Neuronal stem cell (in vitro differentiated cells): Measurements from ENCODE around the gene LGMN.

Experiments used
- DNase-seq: peaks from one replicate; pipeline ENCODE4 v3.0.0-alpha.2; 2013; ENCODE audit warnings: low spot score
- H2AFZ ChIP-seq: one replicate; pipeline ENCODE4 v1.6.1; 2013; ENCODE audit warnings: mild to moderate bottlenecking, low read length, inconsistent platforms
- H2AK5ac ChIP-seq: 2 replicates; pipeline ENCODE4 v1.6.1; 2013; ENCODE audit warnings: low read depth, mild to moderate bottlenecking, inconsistent platforms, low read length, moderate library complexity, mixed read lengths
- H2BK120ac ChIP-seq: 2 replicates; pipeline ENCODE4 v1.6.1; 2013; ENCODE audit warnings: low read depth, mild to moderate bottlenecking, inconsistent platforms, low read length, moderate library complexity, mixed read lengths
- H2BK12ac ChIP-seq: one replicate; pipeline ENCODE4 v1.6.1; 2013; ENCODE audit warnings: low read length, inconsistent platforms
- H2BK15ac ChIP-seq: 2 replicates; pipeline ENCODE4 v1.6.1; 2013; ENCODE audit warnings: mild to moderate bottlenecking, low read length, inconsistent platforms, mixed read lengths
- H2BK5ac ChIP-seq: one replicate; pipeline ENCODE4 v1.6.1; 2013; ENCODE audit warnings: inconsistent platforms, mild to moderate bottlenecking, low read length, moderate library complexity
- H3K14ac ChIP-seq: one replicate; pipeline ENCODE4 v1.6.1; 2013; ENCODE audit warnings: low read length, inconsistent platforms
- H3K18ac ChIP-seq: 2 replicates; pipeline ENCODE4 v1.6.1; 2013; ENCODE audit warnings: low read length, inconsistent platforms
- H3K23ac ChIP-seq: 2 replicates; pipeline ENCODE4 v1.6.1; 2013; ENCODE audit warnings: low read depth, mild to moderate bottlenecking, mixed read lengths, low read length, inconsistent platforms; ENCODE audit not compliant: poor library complexity
- H3K27ac ChIP-seq: replicated peaks from 3 replicates; pipeline ENCODE4 v1.5.1; 2013; ENCODE audit warnings: low read length, inconsistent platforms
- H3K27me3 ChIP-seq, 3 experiments: 2 replicates each; pipeline ENCODE4 v1.6.1; 2013; ENCODE audit warnings: low read length in 3 of 3, mild to moderate bottlenecking in 2 of 3, inconsistent platforms in 1 of 3, low read depth in 1 of 3, mixed read lengths in 1 of 3, moderate library complexity in 1 of 3; ENCODE audit not compliant: control insufficient read depth in 3 of 3, insufficient read depth in 3 of 3
- H3K36me3 ChIP-seq, 2 donors: replicated peaks in 1 of 2; 2 replicates each; pipeline ENCODE4 v1.6.1; 2013; ENCODE audit warnings: low read length in 2 of 2; ENCODE audit not compliant: control insufficient read depth in 2 of 2, insufficient read depth in 2 of 2
- H3K4ac ChIP-seq: 2 replicates; pipeline ENCODE4 v1.6.1; 2013; ENCODE audit warnings: inconsistent platforms, mild to moderate bottlenecking, low read length, moderate library complexity
- H3K4me1 ChIP-seq, 2 donors: 1 replicate in 1 of 2; 2 replicates in 1 of 2; pipeline ENCODE4 v1.6.1; 2013; ENCODE audit warnings: low read length in 2 of 2, low read depth in 1 of 2; ENCODE audit not compliant: control insufficient read depth in 2 of 2, insufficient read depth in 1 of 2
- H3K4me2 ChIP-seq: one replicate; pipeline ENCODE4 v1.6.1; 2013; ENCODE audit warnings: mild to moderate bottlenecking, low read length, inconsistent platforms; ENCODE audit not compliant: insufficient read depth, poor library complexity, severe bottlenecking
- H3K4me3 ChIP-seq, 2 donors: 2 replicates each; pipeline ENCODE4 v1.5.1; 2013; ENCODE audit warnings: low read length in 2 of 2, mild to moderate bottlenecking in 2 of 2, inconsistent platforms in 1 of 2, moderate library complexity in 1 of 2
- H3K79me1 ChIP-seq: one replicate; pipeline ENCODE4 v1.6.1; 2013; ENCODE audit warnings: low read depth, mild to moderate bottlenecking, inconsistent platforms, low read length, moderate library complexity
- H3K9ac ChIP-seq: one replicate; pipeline ENCODE4 v1.6.1; 2013; ENCODE audit warnings: mild to moderate bottlenecking, low read depth, low read length, inconsistent platforms; ENCODE audit not compliant: poor library complexity
- H3K9me3 ChIP-seq, 2 donors: replicated peaks in 1 of 2; 2 replicates each; pipeline versions ENCODE3 to v1.6.1; 2013; ENCODE audit warnings: low read length in 2 of 2, mild to moderate bottlenecking in 2 of 2, inconsistent platforms in 1 of 2, low read depth in 1 of 2, mixed read lengths in 1 of 2, moderate library complexity in 1 of 2; ENCODE audit not compliant: control insufficient read depth in 2 of 2, insufficient read depth in 1 of 2
- H4K8ac ChIP-seq: one replicate; pipeline ENCODE4 v1.6.1; 2013; ENCODE audit warnings: low read depth, mild to moderate bottlenecking, inconsistent platforms, low read length, moderate library complexity
- H4K91ac ChIP-seq: one replicate; pipeline ENCODE4 v1.6.1; 2013; ENCODE audit warnings: low read length, low read depth, mild to moderate bottlenecking, inconsistent platforms; ENCODE audit not compliant: poor library complexity
- WGBS, 2 donors: extraction: QIAGEN DNeasy Blood & Tissue Kit; methylation state at CpG; one replicate each; pipeline ENCODE4 v1.1.7; 2013; ENCODE audit warnings: missing lambda C conversion rate in 2 of 2, mixed read lengths in 1 of 2; ENCODE audit not compliant: insufficient read length in 2 of 2, insufficient replicate concordance in 1 of 2; ENCODE audit errors: extremely low coverage in 2 of 2; 5-methylcytosine and 5-hydroxymethylcytosine counted together

Gene LGMN

DNA sequence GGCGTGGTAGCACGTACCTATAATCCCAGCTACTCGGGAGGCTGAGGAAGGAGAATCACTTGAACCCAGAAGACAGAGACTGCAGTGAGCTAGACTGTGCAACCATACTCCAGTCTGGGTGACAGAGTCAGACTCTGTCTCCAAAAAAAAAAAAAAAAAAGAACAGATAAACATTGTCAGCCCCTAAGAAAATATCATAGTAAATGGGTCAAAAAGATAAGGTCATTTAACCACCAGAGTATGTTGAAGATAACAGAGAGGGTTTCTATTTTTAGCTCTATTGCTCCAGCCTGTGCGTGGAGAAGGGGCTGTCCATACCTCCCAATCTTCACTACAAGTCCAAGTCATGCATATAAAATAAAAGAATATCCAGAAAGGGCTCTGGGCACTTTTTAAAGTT lies 15.4 kb downstream of the LGMN start:
- Histone ChIP-seq H4K91ac (no peak overlapping the region), H2AFZ (no peak overlapping the region), H3K4me1 (peaks cover 0 to 2% of the 10 kb centered on the region in 2 donors), H3K14ac (no peak overlapping the region), H2BK12ac (no peak overlapping the region), H4K8ac (no peak overlapping the region), H2BK120ac (no peak overlapping the region), H2BK15ac (no peak overlapping the region), H3K79me1 (peaks cover 2% of the 10 kb centered on the region), H3K23ac (no peak overlapping the region), H3K27ac (no peak overlapping the region), H3K18ac (no peak overlapping the region), H3K9me3 (peaks cover 1 to 15% of the 10 kb centered on the region in 2 donors), H3K4ac (no peak overlapping the region), H2AK5ac (no peak overlapping the region), H2BK5ac (no peak overlapping the region), H3K4me2 (no peak overlapping the region), H3K9ac (no peak overlapping the region), H3K36me3 (peaks cover 10 to 23% of the 10 kb centered on the region in 2 donors), H3K27me3 (no peaks in the 10 kb centered on the region), H3K4me3 (no peak overlapping the region)
- no peak for DNase-seq
- no CpG with 5 or more reads among the region's 4 CpGs for WGBS, 2 donors

GRCh38 chr14:92731622-92732115 lies 16.8 kb downstream of the LGMN start:
- Histone ChIP-seq H4K91ac (no peak overlapping the region), H3K4me1 (peaks cover 0 to 2% of the 10 kb centered on the region in 2 donors), H2BK5ac (no peak overlapping the region), H3K14ac (no peak overlapping the region), H3K9ac (no peak overlapping the region), H3K18ac (no peak overlapping the region), H4K8ac (no peak overlapping the region), H3K36me3 (peaks cover 10 to 26% of the 10 kb centered on the region in 2 donors), H2BK15ac (no peak overlapping the region), H3K27me3 (no peaks in the 10 kb centered on the region), H2BK120ac (no peak overlapping the region), H3K9me3 (peaks cover 2 to 15% of the 10 kb centered on the region in 2 donors), H3K4me3 (no peak overlapping the region), H3K4me2 (no peak overlapping the region), H3K23ac (no peak overlapping the region), H2AK5ac (no peak overlapping the region), H3K27ac (no peak overlapping the region), H3K4ac (no peak overlapping the region), H3K79me1 (peaks cover 4% of the 10 kb centered on the region), H2AFZ (no peak overlapping the region), H2BK12ac (no peak overlapping the region)
- DNase-seq: no peak
- no CpG with 5 or more reads among the region's 3 CpGs for WGBS, 2 donors

DNA sequence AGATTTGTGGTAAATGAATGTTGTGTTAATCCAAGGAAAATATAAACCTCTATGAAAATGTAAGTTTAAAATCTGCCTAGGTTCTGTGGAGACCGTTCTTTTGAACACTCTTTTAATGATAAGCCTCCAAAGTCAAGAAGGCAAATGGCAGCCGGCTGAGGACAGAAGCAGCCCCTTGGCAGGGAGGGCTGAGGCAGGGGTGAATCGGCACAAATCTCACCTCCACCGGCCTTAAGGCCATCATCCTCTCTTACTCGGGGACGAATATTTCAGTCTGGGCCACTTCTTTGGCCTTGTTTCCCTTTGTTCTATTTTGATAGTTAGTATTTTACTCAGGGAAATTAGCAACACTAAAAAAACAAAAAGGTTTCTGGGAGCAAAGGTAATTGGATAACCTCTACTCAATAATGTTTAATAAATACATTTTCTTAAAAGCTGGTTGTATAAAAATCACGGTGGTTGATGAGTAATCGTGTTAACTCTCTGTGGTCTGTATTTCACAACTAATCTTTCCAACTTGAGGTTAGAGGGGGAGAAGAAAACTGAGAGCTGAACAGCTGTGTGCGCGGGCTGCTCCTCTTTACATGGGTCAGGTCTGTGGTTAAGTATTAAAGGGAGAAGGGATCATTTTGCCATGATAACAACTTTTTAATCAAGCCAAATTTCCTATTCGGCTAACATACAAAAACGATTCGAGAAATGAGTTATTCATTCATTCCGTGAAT lies 18.6 kb downstream of the LGMN start:
- H2BK5ac ChIP-seq: no peak overlapping the region
- peaks cover 0 to 4% of the 10 kb centered on the region in 2 donors for H3K4me1 ChIP-seq
- no peak overlapping the region for H3K14ac ChIP-seq
- H3K9ac ChIP-seq: no peak overlapping the region
- H2BK12ac ChIP-seq: no peak overlapping the region
- H3K4me2 ChIP-seq: no peak overlapping the region
- H3K18ac ChIP-seq: no peak overlapping the region
- no peak overlapping the region for H2BK120ac ChIP-seq
- DNase-seq: no peak
- WGBS, 2 donors: no CpG with 5 or more reads among the region's 14 CpGs
- H3K27me3 ChIP-seq: no peaks in the 10 kb centered on the region
- no peak overlapping the region for H4K8ac ChIP-seq
- peaks cover 4 to 15% of the 10 kb centered on the region in 2 donors for H3K9me3 ChIP-seq
- H3K23ac ChIP-seq: no peak overlapping the region
- H3K79me1 ChIP-seq: peaks cover 4% of the 10 kb centered on the region
- no peak overlapping the region for H3K4me3 ChIP-seq
- no peak overlapping the region for H3K27ac ChIP-seq
- H4K91ac ChIP-seq: no peak overlapping the region
- H2AFZ ChIP-seq: no peak overlapping the region
- no peak overlapping the region for H3K4ac ChIP-seq
- H3K36me3 ChIP-seq: peaks cover 10 to 27% of the 10 kb centered on the region in 2 donors
- H2BK15ac ChIP-seq: no peak overlapping the region
- H2AK5ac ChIP-seq: no peak overlapping the region

- no peak overlapping the region for H4K91ac ChIP-seq
- H3K4me1 ChIP-seq: peaks cover 0 to 4% of the 10 kb centered on the region in 2 donors
- no peak overlapping the region for H3K23ac ChIP-seq
- H3K27me3 ChIP-seq: no peaks in the 10 kb centered on the region
- no peak overlapping the region for H3K4ac ChIP-seq
- H3K36me3 ChIP-seq: peaks cover 10 to 31% of the 10 kb centered on the region in 2 donors
- no peak overlapping the region for H2BK12ac ChIP-seq
- no peak overlapping the region for H4K8ac ChIP-seq
- no peak overlapping the region for H2AFZ ChIP-seq
- H3K9me3 ChIP-seq: peaks cover 2 to 15% of the 10 kb centered on the region in 2 donors
- H3K4me3 ChIP-seq: no peak overlapping the region
- H3K9ac ChIP-seq: no peak overlapping the region
- no CpG with 5 or more reads among the region's 8 CpGs for WGBS, 2 donors
- H3K14ac ChIP-seq: no peak overlapping the region
- H3K79me1 ChIP-seq: peaks cover 4% of the 10 kb centered on the region
- DNase-seq: no peak
- no peak overlapping the region for H3K4me2 ChIP-seq
- H3K18ac ChIP-seq: no peak overlapping the region
- H2AK5ac ChIP-seq: no peak overlapping the region
- no peak overlapping the region for H2BK15ac ChIP-seq
- H2BK120ac ChIP-seq: no peak overlapping the region
- no peak overlapping the region for H2BK5ac ChIP-seq
- H3K27ac ChIP-seq: no peak overlapping the region
Observed at GRCh38 chr14:92728759-92729364, 19.6 kb downstream of the LGMN start.
